ENCODE data around the gene LMX1B.

GRCh38 chr9:126635661-126636439, 22.1 kb downstream of the LMX1B start:
- TF ChIP-seq SIN3A (IDR thresholded peaks at IDR 0.05; ENCODE audit: low read depth) (no peak), RAD21 (IDR thresholded peaks at IDR 0.05; ENCODE audit: low read depth) (no peak), YY1 (IDR thresholded peaks at IDR 0.05; ENCODE audit: extremely low read depth, insufficient replicate concordance, low read depth, low read length) (no peak)
- TF ChIP-seq, protein P1, sequence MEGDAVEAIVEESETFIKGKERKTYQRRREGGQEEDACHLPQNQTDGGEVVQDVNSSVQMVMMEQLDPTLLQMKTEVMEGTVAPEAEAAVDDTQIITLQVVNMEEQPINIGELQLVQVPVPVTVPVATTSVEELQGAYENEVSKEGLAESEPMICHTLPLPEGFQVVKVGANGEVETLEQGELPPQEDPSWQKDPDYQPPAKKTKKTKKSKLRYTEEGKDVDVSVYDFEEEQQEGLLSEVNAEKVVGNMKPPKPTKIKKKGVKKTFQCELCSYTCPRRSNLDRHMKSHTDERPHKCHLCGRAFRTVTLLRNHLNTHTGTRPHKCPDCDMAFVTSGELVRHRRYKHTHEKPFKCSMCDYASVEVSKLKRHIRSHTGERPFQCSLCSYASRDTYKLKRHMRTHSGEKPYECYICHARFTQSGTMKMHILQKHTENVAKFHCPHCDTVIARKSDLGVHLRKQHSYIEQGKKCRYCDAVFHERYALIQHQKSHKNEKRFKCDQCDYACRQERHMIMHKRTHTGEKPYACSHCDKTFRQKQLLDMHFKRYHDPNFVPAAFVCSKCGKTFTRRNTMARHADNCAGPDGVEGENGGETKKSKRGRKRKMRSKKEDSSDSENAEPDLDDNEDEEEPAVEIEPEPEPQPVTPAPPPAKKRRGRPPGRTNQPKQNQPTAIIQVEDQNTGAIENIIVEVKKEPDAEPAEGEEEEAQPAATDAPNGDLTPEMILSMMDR (IDR thresholded peaks at IDR 0.05 in 2 of 3, conservative IDR thresholded peaks at IDR 0.05 in 1 of 3; ENCODE audit: borderline replicate concordance in 1 of 3, insufficient read depth in 1 of 3, low read depth in 2 of 3, low read length in 2 of 3): no peak

All from HCT116 (cell line).